ENCODE results near the gene KDM5A.

Gene KDM5A

DNA sequence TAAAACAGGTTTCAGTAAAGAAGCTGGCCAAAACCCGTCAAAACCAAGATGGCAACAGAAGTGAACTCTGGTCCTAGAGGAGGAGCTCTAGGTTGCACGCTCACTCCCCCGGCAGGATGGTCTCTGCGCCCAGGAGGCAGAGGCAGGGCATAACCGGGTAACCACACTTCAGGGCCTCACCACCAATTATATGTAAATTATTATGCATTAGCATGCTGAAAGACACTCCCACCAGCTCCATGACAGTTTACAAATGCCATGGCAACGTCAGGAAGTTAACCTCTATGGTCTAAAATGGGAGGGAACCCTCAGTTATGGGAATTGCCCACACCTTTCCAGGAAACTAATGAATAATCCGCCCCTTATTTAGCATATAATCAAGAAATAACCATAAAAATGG is 155.1 kb downstream of the KDM5A start:
- H3K4me3 ChIP-seq (replicated peaks; ENCODE audit: insufficient read depth, low read length): no peak overlapping the region
- no peak overlapping the region for H3K27ac ChIP-seq (replicated peaks)
- TF ChIP-seq, protein P1, sequence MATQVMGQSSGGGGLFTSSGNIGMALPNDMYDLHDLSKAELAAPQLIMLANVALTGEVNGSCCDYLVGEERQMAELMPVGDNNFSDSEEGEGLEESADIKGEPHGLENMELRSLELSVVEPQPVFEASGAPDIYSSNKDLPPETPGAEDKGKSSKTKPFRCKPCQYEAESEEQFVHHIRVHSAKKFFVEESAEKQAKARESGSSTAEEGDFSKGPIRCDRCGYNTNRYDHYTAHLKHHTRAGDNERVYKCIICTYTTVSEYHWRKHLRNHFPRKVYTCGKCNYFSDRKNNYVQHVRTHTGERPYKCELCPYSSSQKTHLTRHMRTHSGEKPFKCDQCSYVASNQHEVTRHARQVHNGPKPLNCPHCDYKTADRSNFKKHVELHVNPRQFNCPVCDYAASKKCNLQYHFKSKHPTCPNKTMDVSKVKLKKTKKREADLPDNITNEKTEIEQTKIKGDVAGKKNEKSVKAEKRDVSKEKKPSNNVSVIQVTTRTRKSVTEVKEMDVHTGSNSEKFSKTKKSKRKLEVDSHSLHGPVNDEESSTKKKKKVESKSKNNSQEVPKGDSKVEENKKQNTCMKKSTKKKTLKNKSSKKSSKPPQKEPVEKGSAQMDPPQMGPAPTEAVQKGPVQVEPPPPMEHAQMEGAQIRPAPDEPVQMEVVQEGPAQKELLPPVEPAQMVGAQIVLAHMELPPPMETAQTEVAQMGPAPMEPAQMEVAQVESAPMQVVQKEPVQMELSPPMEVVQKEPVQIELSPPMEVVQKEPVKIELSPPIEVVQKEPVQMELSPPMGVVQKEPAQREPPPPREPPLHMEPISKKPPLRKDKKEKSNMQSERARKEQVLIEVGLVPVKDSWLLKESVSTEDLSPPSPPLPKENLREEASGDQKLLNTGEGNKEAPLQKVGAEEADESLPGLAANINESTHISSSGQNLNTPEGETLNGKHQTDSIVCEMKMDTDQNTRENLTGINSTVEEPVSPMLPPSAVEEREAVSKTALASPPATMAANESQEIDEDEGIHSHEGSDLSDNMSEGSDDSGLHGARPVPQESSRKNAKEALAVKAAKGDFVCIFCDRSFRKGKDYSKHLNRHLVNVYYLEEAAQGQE (IDR thresholded peaks at IDR 0.05; ENCODE audit: insufficient replicate concordance, low read depth): no peak
- no peak for TF ChIP-seq GABPA (IDR thresholded peaks at IDR 0.05; ENCODE audit: low read depth)
- TF ChIP-seq, protein P2, sequence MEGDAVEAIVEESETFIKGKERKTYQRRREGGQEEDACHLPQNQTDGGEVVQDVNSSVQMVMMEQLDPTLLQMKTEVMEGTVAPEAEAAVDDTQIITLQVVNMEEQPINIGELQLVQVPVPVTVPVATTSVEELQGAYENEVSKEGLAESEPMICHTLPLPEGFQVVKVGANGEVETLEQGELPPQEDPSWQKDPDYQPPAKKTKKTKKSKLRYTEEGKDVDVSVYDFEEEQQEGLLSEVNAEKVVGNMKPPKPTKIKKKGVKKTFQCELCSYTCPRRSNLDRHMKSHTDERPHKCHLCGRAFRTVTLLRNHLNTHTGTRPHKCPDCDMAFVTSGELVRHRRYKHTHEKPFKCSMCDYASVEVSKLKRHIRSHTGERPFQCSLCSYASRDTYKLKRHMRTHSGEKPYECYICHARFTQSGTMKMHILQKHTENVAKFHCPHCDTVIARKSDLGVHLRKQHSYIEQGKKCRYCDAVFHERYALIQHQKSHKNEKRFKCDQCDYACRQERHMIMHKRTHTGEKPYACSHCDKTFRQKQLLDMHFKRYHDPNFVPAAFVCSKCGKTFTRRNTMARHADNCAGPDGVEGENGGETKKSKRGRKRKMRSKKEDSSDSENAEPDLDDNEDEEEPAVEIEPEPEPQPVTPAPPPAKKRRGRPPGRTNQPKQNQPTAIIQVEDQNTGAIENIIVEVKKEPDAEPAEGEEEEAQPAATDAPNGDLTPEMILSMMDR (IDR thresholded peaks at IDR 0.05; ENCODE audit: insufficient read depth, low read length): no peak
- TF ChIP-seq POLR2AphosphoS5 (IDR thresholded peaks at IDR 0.05; ENCODE audit: low read depth): no peak
- TF ChIP-seq SPI1 (IDR thresholded peaks at IDR 0.05; ENCODE audit: borderline replicate concordance, low read depth): no peak
- DNase-seq (ENCODE audit: low read depth in 1 of 2, low spot score in 1 of 2): no peak
- H3K27me3 ChIP-seq (ENCODE audit: insufficient read depth, poor library complexity, severe bottlenecking): no peaks in the 10 kb centered on the region

DNA sequence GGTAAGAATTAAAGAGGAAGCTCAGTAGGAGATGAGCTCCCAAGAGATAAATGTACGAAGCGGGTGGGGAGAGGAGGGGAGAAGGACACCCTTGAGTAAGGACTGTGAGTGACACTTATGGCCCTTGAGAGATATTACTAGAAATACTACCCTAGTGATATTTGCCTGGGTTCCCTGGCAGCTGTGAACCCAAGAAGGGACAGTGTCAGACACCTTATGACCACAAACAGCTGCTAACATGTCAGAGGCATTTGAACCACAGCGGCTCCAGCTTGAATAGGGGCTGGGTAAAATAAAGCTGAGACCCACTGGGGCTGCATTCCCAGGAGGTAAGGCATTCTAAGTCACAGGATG is 155.5 kb downstream of the KDM5A start:
- Histone ChIP-seq H3K4me3 (replicated peaks; ENCODE audit: insufficient read depth, low read length) (no peak overlapping the region), H3K27ac (replicated peaks) (no peak overlapping the region), H3K27me3 (ENCODE audit: insufficient read depth, poor library complexity, severe bottlenecking) (no peaks in the 10 kb centered on the region)
- TF ChIP-seq, protein P1 (IDR thresholded peaks at IDR 0.05; ENCODE audit: insufficient replicate concordance, low read depth): no peak
- TF ChIP-seq SPI1 (IDR thresholded peaks at IDR 0.05; ENCODE audit: borderline replicate concordance, low read depth): peak; percentile 39; the same call in 1 of the 2 replicates
- peak in 1 of 2 experiments; percentile 28 for DNase-seq (ENCODE audit: low read depth in 1 of 2, low spot score in 1 of 2)

DNA sequence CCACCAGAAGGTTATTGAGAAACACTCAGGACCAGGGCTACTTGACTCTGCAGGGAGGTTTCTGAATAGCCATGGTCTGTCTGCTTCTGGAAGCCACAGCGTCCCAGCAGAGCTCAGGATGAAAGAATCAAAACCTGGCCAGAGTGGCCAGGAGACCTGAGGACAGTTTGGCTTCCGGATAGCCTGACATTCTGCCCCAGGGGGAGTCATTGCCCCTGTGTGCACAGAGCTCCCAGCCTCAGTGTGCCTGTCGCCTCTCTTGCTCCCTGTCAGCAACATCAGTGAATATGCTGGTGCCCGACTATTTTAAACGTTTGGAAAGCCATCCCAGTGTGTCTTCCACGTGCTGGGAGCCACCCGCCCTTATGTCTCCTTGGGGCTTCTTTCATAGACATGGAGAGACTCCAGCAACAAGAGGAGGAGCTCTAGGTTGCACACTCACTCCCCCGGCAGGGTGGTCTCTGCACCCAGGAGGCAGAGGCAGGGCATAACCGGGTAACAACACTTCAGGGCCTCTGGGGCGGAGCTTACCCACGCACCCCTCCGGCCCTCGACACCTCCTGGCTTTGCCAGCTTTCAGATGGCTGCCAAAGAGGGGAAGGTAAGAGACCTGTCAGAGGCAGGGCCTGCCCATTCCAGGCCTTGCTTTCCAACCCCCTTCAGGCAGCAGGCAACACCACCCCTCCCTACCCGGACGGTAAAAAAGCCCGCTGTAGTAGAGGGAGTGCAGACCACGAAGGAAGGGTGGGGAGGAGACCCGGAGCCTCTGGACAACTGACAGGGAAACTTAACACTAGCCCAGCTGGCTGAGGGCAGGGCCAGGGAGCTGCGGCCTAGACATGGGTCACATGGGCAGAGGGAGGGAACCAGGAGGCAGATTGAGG is 156.1 kb downstream of the KDM5A start:
- Histone ChIP-seq H3K27ac (replicated peaks) (no peak overlapping the region), H3K27me3 (ENCODE audit: insufficient read depth, poor library complexity, severe bottlenecking) (no peaks in the 10 kb centered on the region), H3K4me3 (replicated peaks; ENCODE audit: insufficient read depth, low read length) (no peak overlapping the region)
- DNase-seq (ENCODE audit: low read depth in 1 of 2, low spot score in 1 of 2): peak in 1 of 2 experiments; percentile 80
- TF ChIP-seq POLR2AphosphoS5 (IDR thresholded peaks at IDR 0.05; ENCODE audit: low read depth) (no peak), SPI1 (IDR thresholded peaks at IDR 0.05; ENCODE audit: borderline replicate concordance, low read depth) (no peak), GABPA (IDR thresholded peaks at IDR 0.05; ENCODE audit: low read depth) (no peak)
- TF ChIP-seq, protein P1 (IDR thresholded peaks at IDR 0.05; ENCODE audit: insufficient replicate concordance, low read depth): no peak
- TF ChIP-seq, protein P2 (IDR thresholded peaks at IDR 0.05; ENCODE audit: insufficient read depth, low read length): no peak

Data from HL-60 (cell line).